Measurements from ENCODE around the gene DLG2.

The DLG2 gene

GRCh38 chr11:83921447-83922192, 1705.5 kb downstream of the DLG2 start:
- DNase-seq (ENCODE audit: low read depth): no peak

GRCh38 chr11:83918476-83918875, 1708.7 kb downstream of the DLG2 start:
- DNase-seq (ENCODE audit: low read depth): no peak

- no peak for DNase-seq (ENCODE audit: low read depth)
Measured at GRCh38 chr11:83914995-83915394, 1712.1 kb downstream of the DLG2 start.

GRCh38 chr11:83909579-83910534, 1717.3 kb downstream of the DLG2 start:
- DNase-seq (ENCODE audit: low read depth): no peak

- no peak for DNase-seq (ENCODE audit: low read depth)
Measured at GRCh38 chr11:83908298-83908856, 1718.8 kb downstream of the DLG2 start.

GRCh38 chr11:83895516-83895915, 1731.6 kb downstream of the DLG2 start:
- no peak for DNase-seq (ENCODE audit: low read depth)

- no peak for DNase-seq (ENCODE audit: low read depth)
Measured at GRCh38 chr11:83881428-83881827, 1745.7 kb downstream of the DLG2 start.

- no peak for DNase-seq (ENCODE audit: low read depth)
Measured at GRCh38 chr11:83871054-83871453, 1756.1 kb downstream of the DLG2 start.

- no peak for DNase-seq (ENCODE audit: low read depth)
Measured at GRCh38 chr11:83866655-83867054, 1760.5 kb downstream of the DLG2 start.

GRCh38 chr11:83865636-83866461, 1761.3 kb downstream of the DLG2 start:
- no peak for DNase-seq (ENCODE audit: low read depth)

- DNase-seq (ENCODE audit: low read depth): no peak
Measured at GRCh38 chr11:83864412-83865057, 1762.6 kb downstream of the DLG2 start.

GRCh38 chr11:83863272-83863671, 1763.9 kb downstream of the DLG2 start:
- DNase-seq (ENCODE audit: low read depth): no peak

GRCh38 chr11:83862691-83863090, 1764.5 kb downstream of the DLG2 start:
- DNase-seq (ENCODE audit: low read depth): no peak

- DNase-seq (ENCODE audit: low read depth): no peak
Measured at GRCh38 chr11:83862033-83862432, 1765.1 kb downstream of the DLG2 start.

GRCh38 chr11:83858694-83859093, 1768.5 kb downstream of the DLG2 start:
- no peak for DNase-seq (ENCODE audit: low read depth)

- DNase-seq (ENCODE audit: low read depth): no peak
Measured at GRCh38 chr11:83855237-83855636, 1771.9 kb downstream of the DLG2 start.

GRCh38 chr11:83852775-83853442, 1774.2 kb downstream of the DLG2 start:
- no peak for DNase-seq (ENCODE audit: low read depth)

- no peak for DNase-seq (ENCODE audit: low read depth)
Measured at GRCh38 chr11:83852012-83852411, 1775.1 kb downstream of the DLG2 start.

GRCh38 chr11:83847467-83848034, 1779.6 kb downstream of the DLG2 start:
- DNase-seq (ENCODE audit: low read depth): no peak

- DNase-seq (ENCODE audit: low read depth): no peak
Measured at GRCh38 chr11:83845797-83846196, 1781.3 kb downstream of the DLG2 start.

Data from stimulated activated CD4-positive, alpha-beta T cell treated with anti-CD3 and anti-CD28 coated beads, Interleukin-2, amount 100 ng/mL, for 4 hours (primary cell).